Measurements from ENCODE around the gene IMP4.

DNA sequence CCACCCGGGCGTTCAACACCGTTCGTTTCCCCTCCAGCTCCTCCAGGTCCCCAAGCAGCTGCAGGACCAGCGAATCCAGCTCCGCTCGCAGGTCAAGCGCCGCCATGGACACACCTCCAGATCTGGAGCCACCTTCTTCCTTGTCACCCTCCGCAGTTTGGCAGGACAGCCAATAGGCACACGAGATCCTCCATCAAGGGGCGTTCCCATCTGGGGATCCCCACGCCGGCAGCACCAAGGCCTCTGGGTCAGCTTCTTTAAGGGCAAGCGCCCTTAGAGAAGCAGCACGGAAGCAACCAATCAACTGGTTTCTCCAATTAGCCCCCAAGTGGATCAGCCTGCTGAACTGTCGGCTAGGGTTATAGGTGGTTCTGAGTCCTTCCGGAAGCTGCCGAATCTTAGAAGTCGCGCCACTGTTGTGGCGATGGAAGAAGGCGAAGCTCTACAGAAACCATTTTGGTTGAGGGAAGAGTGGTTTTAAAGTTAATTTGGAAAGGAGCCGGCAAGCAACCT lies 621 bp upstream of the IMP4 start:
- TF ChIP-seq, protein P1, sequence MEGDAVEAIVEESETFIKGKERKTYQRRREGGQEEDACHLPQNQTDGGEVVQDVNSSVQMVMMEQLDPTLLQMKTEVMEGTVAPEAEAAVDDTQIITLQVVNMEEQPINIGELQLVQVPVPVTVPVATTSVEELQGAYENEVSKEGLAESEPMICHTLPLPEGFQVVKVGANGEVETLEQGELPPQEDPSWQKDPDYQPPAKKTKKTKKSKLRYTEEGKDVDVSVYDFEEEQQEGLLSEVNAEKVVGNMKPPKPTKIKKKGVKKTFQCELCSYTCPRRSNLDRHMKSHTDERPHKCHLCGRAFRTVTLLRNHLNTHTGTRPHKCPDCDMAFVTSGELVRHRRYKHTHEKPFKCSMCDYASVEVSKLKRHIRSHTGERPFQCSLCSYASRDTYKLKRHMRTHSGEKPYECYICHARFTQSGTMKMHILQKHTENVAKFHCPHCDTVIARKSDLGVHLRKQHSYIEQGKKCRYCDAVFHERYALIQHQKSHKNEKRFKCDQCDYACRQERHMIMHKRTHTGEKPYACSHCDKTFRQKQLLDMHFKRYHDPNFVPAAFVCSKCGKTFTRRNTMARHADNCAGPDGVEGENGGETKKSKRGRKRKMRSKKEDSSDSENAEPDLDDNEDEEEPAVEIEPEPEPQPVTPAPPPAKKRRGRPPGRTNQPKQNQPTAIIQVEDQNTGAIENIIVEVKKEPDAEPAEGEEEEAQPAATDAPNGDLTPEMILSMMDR (IDR thresholded peaks at IDR 0.05 in 2 of 3, conservative IDR thresholded peaks at IDR 0.05 in 1 of 3; ENCODE audit: borderline replicate concordance in 1 of 3, insufficient read depth in 1 of 3, low read depth in 2 of 3, low read length in 2 of 3): no peak
- TF ChIP-seq SRF (IDR thresholded peaks at IDR 0.05; ENCODE audit: low read depth): no peak
- TF ChIP-seq EGR1 (IDR thresholded peaks at IDR 0.05; ENCODE audit: low read depth): no peak
- TF ChIP-seq EZH2 (IDR thresholded peaks at IDR 0.05): no peak
- no peak for TF ChIP-seq POLR2A (IDR thresholded peaks at IDR 0.05; ENCODE audit: borderline replicate concordance, extremely low read depth, insufficient read depth, insufficient read length)
- TF ChIP-seq, protein P2, sequence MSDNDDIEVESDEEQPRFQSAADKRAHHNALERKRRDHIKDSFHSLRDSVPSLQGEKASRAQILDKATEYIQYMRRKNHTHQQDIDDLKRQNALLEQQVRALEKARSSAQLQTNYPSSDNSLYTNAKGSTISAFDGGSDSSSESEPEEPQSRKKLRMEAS (IDR thresholded peaks at IDR 0.05): no peak
- TF ChIP-seq SIN3A (IDR thresholded peaks at IDR 0.05; ENCODE audit: low read depth): no peak
- TF ChIP-seq YY1 (IDR thresholded peaks at IDR 0.05; ENCODE audit: extremely low read depth, insufficient replicate concordance, low read depth, low read length): no peak
- TF ChIP-seq, protein P3, sequence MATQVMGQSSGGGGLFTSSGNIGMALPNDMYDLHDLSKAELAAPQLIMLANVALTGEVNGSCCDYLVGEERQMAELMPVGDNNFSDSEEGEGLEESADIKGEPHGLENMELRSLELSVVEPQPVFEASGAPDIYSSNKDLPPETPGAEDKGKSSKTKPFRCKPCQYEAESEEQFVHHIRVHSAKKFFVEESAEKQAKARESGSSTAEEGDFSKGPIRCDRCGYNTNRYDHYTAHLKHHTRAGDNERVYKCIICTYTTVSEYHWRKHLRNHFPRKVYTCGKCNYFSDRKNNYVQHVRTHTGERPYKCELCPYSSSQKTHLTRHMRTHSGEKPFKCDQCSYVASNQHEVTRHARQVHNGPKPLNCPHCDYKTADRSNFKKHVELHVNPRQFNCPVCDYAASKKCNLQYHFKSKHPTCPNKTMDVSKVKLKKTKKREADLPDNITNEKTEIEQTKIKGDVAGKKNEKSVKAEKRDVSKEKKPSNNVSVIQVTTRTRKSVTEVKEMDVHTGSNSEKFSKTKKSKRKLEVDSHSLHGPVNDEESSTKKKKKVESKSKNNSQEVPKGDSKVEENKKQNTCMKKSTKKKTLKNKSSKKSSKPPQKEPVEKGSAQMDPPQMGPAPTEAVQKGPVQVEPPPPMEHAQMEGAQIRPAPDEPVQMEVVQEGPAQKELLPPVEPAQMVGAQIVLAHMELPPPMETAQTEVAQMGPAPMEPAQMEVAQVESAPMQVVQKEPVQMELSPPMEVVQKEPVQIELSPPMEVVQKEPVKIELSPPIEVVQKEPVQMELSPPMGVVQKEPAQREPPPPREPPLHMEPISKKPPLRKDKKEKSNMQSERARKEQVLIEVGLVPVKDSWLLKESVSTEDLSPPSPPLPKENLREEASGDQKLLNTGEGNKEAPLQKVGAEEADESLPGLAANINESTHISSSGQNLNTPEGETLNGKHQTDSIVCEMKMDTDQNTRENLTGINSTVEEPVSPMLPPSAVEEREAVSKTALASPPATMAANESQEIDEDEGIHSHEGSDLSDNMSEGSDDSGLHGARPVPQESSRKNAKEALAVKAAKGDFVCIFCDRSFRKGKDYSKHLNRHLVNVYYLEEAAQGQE (IDR thresholded peaks at IDR 0.05; ENCODE audit: low read depth): no peak
- peak; percentile 72 for TF ChIP-seq POLR2AphosphoS5 (IDR thresholded peaks at IDR 0.05; ENCODE audit: low read depth, low read length)
- no peak for TF ChIP-seq EZH2phosphoT487 (IDR thresholded peaks at IDR 0.05; ENCODE audit: borderline replicate concordance)

Data from HCT116 (cell line).